Endodermal cell (in vitro differentiated cells): ENCODE measurements around the gene ZNF26. TPM values are rescaled to one million over a fixed set of nuclear protein-coding genes. Genes with fewer than 3 reads are reported as not detected.
A peak's percentile ranks its signal among the peaks of the same experiment; 100 is the strongest.
"Not testable (repeated sequence)": the region's sequence is repeated elsewhere in the genome, so short reads cannot be mapped to it uniquely, and the experiment has no call there.

ENCODE experiments used
- DNase-seq: peaks from one replicate; pipeline ENCODE4 v3.0.0-alpha.2; 2017
- H3K27ac ChIP-seq: 2 replicates; pipeline ENCODE4 v1.5.1; 2013; ENCODE audit warnings: mild to moderate bottlenecking, low read depth, low read length, moderate library complexity
- H3K27me3 ChIP-seq: 2 replicates; pipeline ENCODE4 v1.6.1; 2013; ENCODE audit warnings: mild to moderate bottlenecking, low read length, moderate library complexity; ENCODE audit not compliant: insufficient read depth, control insufficient read depth, poor library complexity, severe bottlenecking
- H3K36me3 ChIP-seq: 2 replicates; pipeline ENCODE4 v1.7.0; 2013; ENCODE audit warnings: mild to moderate bottlenecking, low read length, moderate library complexity; ENCODE audit not compliant: control insufficient read depth, insufficient read depth
- H3K4me1 ChIP-seq: one replicate; pipeline ENCODE4 v1.7.0; 2013; ENCODE audit warnings: low read length; ENCODE audit not compliant: control insufficient read depth, insufficient read depth
- H3K4me3 ChIP-seq: 2 replicates; pipeline ENCODE4 v1.5.1; 2013; ENCODE audit warnings: mild to moderate bottlenecking, low read length, moderate library complexity
- H3K9ac ChIP-seq: 2 replicates; pipeline ENCODE4 v1.6.1; 2013; ENCODE audit warnings: mild to moderate bottlenecking, low read length, moderate library complexity; ENCODE audit not compliant: poor library complexity, severe bottlenecking; ENCODE audit errors: extremely low read depth
- H3K9me3 ChIP-seq: 2 replicates; pipeline ENCODE4 v1.6.1; 2013; ENCODE audit warnings: mild to moderate bottlenecking, low read length, moderate library complexity; ENCODE audit not compliant: control insufficient read depth
- H3K27ac Mint-ChIP-seq: 2 replicates; pipeline ENCODE4 v1.8.0; 2020; ENCODE audit warnings: mixed read lengths
- H3K27me3 Mint-ChIP-seq: 2 replicates; pipeline ENCODE4 v1.8.0; 2021; ENCODE audit warnings: mild to moderate bottlenecking, mixed read lengths; ENCODE audit not compliant: insufficient read depth
- H3K36me3 Mint-ChIP-seq: 2 replicates; pipeline ENCODE4 v1.8.0; 2020; ENCODE audit warnings: low read depth, mixed read lengths
- H3K4me1 Mint-ChIP-seq: 2 replicates; pipeline ENCODE4 v1.8.0; 2020; ENCODE audit warnings: mixed read lengths
- H3K4me3 Mint-ChIP-seq: 2 replicates; pipeline ENCODE4 v1.8.0; 2020; ENCODE audit warnings: mild to moderate bottlenecking, moderate library complexity, mixed read lengths
- H3K9me3 Mint-ChIP-seq: 2 replicates; pipeline ENCODE4 v1.8.0; 2020; ENCODE audit warnings: mild to moderate bottlenecking, mixed read lengths
- WGBS, 2 experiments: methylation state at CpG; one replicate each; pipeline versions ENCODE4 v1.1.5 to v1.1.7; 2013; ENCODE audit warnings: missing lambda C conversion rate in 2 of 2, mixed read lengths in 1 of 2; ENCODE audit not compliant: insufficient coverage in 1 of 2, insufficient read length in 1 of 2; 5-methylcytosine and 5-hydroxymethylcytosine counted together
- total RNA-seq, 2 donors: library from RNA; stranded (reverse); fragmentation: NEBNext Ultra II Directional in 1 of 2; extraction: Animal tissue kit (Norgen Biotek cat#: 25700) in 1 of 2; gene quantifications; 2 replicates in 1 of 2; 3 replicates in 1 of 2; pipeline ENCODE4 v1.2.1, GENCODE V29; 2021
- TF ChIP-seq, protein P1 (sequence below): fragments of 200-600 bp; sonication (generic); conservative IDR thresholded peaks from 2 replicates; pipeline ENCODE4 v1.5.0; 2021; ENCODE audit warnings: antibody characterized with exemption, mild to moderate bottlenecking

The ZNF26 gene
- total RNA-seq, 2 donors from 2014 or later = 13.5 to 16.0 TPM

DNA sequence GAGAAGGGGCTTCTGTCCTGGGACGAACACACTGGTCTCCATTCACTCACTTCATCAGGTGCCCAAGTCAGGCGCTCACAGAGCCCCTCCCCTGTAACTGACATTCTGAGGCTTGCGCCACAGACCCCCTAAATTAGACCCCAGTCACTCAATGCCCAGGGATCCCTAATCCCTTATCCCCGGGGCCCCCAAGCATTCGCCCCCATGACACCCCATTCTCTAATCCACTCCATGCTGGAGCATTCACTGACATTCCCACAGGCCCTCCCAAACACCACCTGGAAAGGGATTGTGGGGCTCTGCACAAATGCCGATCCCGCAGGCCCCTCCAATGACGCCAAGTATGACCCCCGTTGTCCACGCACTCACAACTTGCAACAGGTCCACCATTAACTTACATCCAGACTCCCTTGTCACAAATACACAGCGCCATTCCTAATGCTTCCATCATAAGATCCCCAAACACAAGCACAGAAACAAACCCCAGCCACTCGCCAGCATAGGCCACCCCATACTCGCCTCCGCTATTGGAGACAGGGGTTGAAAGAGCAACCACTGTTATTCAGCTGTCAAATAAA is 31.6 kb upstream of the ZNF26 start:
- peaks cover 9% of the 10 kb centered on the region for H3K4me1 Mint-ChIP-seq
- no peak overlapping the region for H3K9ac ChIP-seq
- no peak overlapping the region for H3K27ac ChIP-seq
- peaks cover 66% of the 10 kb centered on the region for H3K9me3 ChIP-seq
- peak overlapping the region; percentile 78 for H3K4me3 Mint-ChIP-seq
- DNase-seq = peak; percentile 41
- peaks cover 5% of the 10 kb centered on the region for H3K36me3 ChIP-seq
- TF ChIP-seq, protein P1, sequence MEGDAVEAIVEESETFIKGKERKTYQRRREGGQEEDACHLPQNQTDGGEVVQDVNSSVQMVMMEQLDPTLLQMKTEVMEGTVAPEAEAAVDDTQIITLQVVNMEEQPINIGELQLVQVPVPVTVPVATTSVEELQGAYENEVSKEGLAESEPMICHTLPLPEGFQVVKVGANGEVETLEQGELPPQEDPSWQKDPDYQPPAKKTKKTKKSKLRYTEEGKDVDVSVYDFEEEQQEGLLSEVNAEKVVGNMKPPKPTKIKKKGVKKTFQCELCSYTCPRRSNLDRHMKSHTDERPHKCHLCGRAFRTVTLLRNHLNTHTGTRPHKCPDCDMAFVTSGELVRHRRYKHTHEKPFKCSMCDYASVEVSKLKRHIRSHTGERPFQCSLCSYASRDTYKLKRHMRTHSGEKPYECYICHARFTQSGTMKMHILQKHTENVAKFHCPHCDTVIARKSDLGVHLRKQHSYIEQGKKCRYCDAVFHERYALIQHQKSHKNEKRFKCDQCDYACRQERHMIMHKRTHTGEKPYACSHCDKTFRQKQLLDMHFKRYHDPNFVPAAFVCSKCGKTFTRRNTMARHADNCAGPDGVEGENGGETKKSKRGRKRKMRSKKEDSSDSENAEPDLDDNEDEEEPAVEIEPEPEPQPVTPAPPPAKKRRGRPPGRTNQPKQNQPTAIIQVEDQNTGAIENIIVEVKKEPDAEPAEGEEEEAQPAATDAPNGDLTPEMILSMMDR = no peak
- H3K27ac Mint-ChIP-seq = peak overlapping the region; percentile 86
- 92 to 97% methylated on average over 7 to 13 of the region's 14 CpGs for WGBS, 2 experiments
- H3K9me3 Mint-ChIP-seq = peaks cover 61% of the 10 kb centered on the region
- H3K27me3 Mint-ChIP-seq = peaks cover under 1% of the 10 kb centered on the region
- peak overlapping the region; percentile 92 for H3K4me3 ChIP-seq
- peaks cover 26% of the 10 kb centered on the region for H3K36me3 Mint-ChIP-seq
- no peaks in the 10 kb centered on the region for H3K27me3 ChIP-seq
- H3K4me1 ChIP-seq = no peaks in the 10 kb centered on the region

DNA sequence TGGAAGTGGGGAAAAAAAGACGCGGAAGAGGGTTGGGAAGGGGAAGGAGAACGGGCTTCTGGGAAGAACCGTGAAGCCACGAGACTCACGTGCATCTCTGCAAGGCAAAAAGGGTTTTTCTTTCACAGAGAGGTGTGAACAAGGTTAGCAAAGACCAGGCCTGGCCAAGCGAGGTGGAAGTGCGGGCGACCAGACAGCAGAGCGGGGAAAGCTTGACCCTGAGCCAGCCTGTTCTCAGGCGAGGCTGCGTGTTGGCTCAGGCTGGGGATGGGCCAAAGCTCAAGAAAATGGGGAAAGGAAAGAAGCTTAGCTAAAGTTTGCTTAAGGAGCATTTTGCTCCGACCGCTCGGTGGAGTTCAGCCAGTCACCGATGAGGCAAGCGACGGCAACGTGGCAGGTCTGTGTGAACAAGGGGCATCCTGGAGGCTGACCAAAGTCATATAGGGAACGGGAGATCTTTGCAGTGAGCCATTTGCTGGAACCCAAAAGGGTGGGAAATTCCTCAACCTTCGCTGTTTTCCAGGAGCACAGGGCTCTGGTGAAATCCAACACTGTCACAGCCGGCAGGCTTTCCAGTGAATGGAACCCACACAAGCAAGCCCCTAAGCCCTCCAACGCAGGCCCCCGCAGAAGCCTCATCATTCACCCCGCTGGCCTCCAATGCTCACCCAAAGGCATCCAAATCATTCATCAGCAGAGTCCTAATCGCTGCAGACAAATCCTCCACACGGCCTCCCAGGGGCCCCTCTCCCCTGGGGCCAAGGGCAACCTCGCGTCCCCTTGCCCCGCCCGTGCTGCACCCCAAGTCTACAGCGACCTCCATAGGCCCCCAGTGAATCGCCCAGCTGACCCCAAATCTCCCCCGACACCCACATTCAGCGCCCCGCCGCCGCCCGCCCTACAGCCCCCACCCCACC is 30.8 kb upstream of the ZNF26 start:
- peak overlapping the region; percentile 78 for H3K4me3 Mint-ChIP-seq
- peaks cover 3% of the 10 kb centered on the region for H3K36me3 ChIP-seq
- peak overlapping the region; percentile 32 for H3K27ac ChIP-seq
- peak; percentile 82 for DNase-seq
- H3K27me3 Mint-ChIP-seq = peaks cover 1% of the 10 kb centered on the region
- peaks cover 62% of the 10 kb centered on the region for H3K9me3 ChIP-seq
- peaks cover 9% of the 10 kb centered on the region for H3K4me1 Mint-ChIP-seq
- H3K9me3 Mint-ChIP-seq = peaks cover 63% of the 10 kb centered on the region
- 40 to 71% methylated on average over 21 to 39 of the region's 39 CpGs for WGBS, 2 experiments
- H3K4me1 ChIP-seq = no peaks in the 10 kb centered on the region
- TF ChIP-seq, protein P1 = no peak
- H3K4me3 ChIP-seq = peak overlapping the region; percentile 92
- H3K9ac ChIP-seq = peak overlapping the region; percentile 78
- H3K27me3 ChIP-seq = no peaks in the 10 kb centered on the region
- H3K27ac Mint-ChIP-seq = peak overlapping the region; percentile 86
- H3K36me3 Mint-ChIP-seq = peaks cover 25% of the 10 kb centered on the region

DNA sequence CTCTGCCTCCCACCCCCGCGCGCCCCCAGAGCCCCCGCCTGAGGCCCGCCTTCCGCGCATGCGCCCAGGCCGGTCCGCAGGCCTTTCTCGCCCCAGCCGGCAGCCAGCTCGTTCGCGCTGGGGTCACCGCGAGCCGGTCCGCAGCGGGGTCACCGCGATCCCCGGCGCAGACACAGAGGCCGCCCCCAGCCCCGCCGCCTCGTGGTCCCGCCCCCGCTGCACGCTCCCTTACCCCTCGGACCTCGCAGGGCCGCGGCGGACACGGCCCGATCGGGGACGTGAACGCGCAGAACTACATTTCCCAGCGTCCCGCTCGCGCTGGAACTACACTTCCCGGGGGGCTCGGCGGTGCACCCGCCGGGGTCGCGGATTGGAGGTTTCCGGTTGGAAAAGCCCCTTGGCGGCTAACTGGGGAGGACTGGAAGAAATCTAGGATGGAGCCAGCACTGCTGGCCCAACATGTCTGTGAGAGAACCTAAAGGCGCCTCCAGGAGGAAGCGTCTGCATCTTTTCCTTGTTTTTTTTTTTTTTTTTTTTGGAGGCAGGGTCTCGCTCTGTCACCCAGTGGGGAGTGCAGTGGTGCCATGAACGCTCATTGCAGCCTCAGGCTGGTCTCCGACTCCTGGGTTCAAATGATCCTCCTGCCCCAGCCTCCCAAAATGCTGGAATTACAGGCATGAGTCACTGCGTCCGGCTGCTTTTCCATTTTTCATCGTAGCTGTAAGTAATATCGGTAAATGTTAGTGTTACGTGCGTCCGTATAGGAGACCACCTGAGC is 30.0 kb upstream of the ZNF26 start, which contains the start of gene ZNF605:
Gene ZNF605 (minus strand): TSS at position 296 of the 778 bp plus-strand sequence. CDS start 10,671 bp downstream, outside the sequence.
- peak within 1 kb of the TSS; percentile 78 for H3K27ac ChIP-seq
- Mint-ChIP-seq H3K27ac (peak within 1 kb of the TSS; percentile 94), H3K4me3 (peak within 1 kb of the TSS; percentile 78), H3K4me1 (peaks cover 9% of the 10 kb centered on the region), H3K27me3 (peaks cover 1% of the 10 kb centered on the region), H3K36me3 (peaks cover 25% of the 10 kb centered on the region), H3K9me3 (peaks cover 63% of the 10 kb centered on the region)
- WGBS, 2 experiments = 9 to 54% methylated on average over 9 to 67 of the region's 67 CpGs
- peak; percentile 98 for DNase-seq
- H3K4me3 ChIP-seq = peak within 1 kb of the TSS; percentile 99
- H3K9me3 ChIP-seq = peaks cover 60% of the 10 kb centered on the region
- no peaks in the 10 kb centered on the region for H3K27me3 ChIP-seq
- TF ChIP-seq, protein P1 = peak; percentile 29
- no peaks in the 10 kb centered on the region for H3K4me1 ChIP-seq
- H3K9ac ChIP-seq = peak within 1 kb of the TSS; percentile 78
- no peaks in the 10 kb centered on the region for H3K36me3 ChIP-seq

DNA sequence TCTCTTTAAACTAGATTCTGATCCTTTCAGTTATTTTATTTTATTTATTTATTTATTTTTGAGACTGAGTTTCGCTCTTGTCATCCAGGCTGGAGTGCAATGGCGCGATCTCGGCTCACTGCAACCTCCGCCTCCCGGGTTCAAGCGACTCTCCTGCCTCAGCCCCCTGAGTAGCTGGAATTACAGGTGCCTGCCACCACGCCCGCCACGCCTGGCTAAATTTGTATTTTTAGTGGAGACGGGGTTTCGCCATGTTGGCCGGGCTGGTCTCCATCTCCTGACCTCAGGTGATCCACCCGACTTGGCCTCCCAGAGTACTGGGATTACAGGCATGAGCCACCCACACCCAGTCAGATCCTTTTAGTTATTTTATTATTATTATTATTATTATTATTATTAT is 24.4 kb upstream of the ZNF26 start:
- not testable (repeated sequence) for H3K4me1 Mint-ChIP-seq, H3K27me3 Mint-ChIP-seq, H3K4me3 ChIP-seq, H3K9ac ChIP-seq, H3K36me3 ChIP-seq, H3K4me3 Mint-ChIP-seq, H3K27ac ChIP-seq, H3K27me3 ChIP-seq, H3K4me1 ChIP-seq, H3K27ac Mint-ChIP-seq
- Mint-ChIP-seq H3K9me3 (peaks cover 67% of the 10 kb centered on the region), H3K36me3 (peaks cover 21% of the 10 kb centered on the region)
- peak; percentile 11 for DNase-seq
- WGBS, 2 experiments = 91 to 97% methylated on average over 13 to 14 of the region's 14 CpGs
- peaks cover 51% of the 10 kb centered on the region for H3K9me3 ChIP-seq
